CD4-positive, alpha-beta T cell treated with Interleukin-17A for 1 hour (primary cell): ENCODE measurements around the gene ZBTB7A.
A peak's percentile ranks its signal among the peaks of the same experiment; 100 is the strongest.

Source experiments
- DNase-seq: peaks from one replicate; pipeline ENCODE4 v3.0.0-alpha.2; 2020

Gene ZBTB7A

DNA sequence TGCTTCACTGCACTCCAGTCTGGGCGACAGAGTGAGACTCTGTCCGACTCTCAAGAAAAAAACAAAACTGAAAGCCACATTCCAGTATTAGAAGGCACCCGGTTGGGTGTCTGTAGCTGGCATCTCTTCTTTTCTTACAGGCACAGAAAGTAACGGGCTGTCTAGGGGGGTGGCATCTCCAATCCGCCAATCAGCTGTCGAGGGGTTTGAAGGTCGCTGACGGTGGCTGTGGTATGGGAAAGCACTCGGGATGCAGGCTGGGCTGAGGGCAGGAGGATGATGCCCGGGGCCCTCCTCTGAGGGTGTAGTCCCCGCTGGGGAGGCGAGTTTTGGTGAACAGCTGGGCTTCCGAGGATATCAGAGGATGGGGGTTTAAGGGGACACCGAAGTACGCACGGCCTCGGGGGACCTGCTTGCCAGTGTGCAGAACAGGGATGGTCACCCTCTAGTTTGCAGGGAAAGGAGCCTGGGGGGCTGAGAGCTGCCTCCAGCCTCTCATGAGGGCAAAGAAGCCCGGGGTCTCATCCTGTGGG lies 27.0 kb upstream of the ZBTB7A start:
- no peak for DNase-seq

DNA sequence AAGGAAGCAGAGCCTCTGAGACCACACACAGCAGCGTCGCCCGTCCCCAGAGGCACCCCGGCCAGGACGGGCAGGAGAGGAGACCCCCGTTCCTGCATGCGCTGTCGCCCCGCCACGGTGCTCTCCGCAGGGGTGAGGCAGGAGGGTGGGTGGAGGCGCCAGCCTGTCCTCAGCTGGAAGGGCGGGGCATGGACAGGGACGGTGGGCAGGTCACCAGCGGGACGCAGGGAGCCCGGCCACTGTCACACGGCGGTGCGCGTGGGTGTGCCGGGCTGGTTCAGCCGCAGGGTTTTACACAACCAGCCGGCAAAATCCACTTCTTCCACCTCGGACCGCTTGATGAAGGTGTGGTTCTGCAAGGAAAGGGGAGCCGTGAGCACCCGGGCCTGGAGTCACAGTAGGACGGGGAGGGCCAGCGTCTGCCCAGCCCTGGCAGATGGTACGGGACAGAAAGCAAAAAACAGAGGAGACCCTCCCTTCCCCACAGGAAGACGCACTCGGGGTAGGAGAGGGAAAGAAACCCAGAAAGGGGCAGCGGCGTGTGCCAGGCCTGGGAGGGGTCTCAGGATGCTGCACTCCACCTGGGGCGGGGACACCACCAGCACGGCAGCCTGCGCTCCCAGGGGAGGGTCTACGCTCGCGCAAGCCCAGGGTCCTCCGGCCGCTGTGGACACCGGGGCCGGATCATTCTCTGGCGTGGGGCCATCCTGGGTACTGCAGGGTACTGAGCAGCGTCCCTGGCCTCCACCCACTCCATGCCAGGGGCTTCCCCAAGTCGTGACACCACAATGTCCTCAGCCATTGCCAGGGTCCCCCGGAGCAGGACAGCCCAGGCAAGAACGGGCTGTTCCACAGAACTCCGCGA lies 23.9 kb upstream of the ZBTB7A start:
- DNase-seq, result no peak

DNA sequence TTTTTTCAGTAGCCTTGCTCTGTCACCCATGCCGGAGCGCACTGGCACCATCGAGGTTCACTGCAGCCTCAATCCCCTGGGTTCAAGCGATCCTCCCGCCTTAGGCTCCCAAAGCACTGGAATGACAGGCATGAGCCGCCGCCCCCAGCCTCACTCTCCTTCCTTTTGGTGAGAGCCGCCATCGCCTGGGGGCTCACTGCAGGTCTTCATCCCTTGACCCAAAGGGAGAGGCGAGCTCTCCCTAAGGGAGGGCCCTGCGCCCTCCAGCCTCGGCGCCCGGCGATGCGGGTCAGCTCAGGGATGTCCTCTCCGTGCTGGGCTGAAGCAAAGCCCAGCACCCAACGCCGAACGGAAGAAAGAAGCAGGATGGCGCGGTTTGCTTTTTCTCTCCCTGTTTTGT lies 23.2 kb upstream of the ZBTB7A start:
- DNase-seq, result no peak

DNA sequence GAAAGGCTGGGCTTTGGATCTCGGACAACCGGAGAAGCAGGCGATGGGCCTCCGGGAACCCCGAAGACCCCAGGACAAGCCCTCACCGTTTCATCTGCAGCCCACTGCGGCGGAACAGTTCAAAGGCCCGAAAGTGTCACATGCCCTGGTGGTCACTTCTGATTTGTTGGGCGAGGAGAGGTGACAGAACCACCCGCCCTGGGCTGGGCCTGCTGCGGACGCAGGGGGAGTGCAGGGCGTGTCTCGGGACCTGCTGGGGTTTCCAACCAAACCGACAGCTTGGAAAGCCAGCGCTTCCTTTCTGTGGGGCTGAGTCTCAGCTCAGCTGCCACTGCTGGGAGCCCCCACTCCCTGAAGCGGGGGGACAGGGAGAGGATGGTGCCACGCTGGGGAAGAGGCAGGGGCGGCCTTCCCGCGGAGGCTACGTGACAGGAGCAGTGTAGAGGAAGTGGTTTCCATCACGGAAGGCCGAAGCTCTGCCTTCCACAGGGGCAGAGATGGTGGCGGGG lies 22.8 kb upstream of the ZBTB7A start:
- DNase-seq, result peak; percentile 69

DNA sequence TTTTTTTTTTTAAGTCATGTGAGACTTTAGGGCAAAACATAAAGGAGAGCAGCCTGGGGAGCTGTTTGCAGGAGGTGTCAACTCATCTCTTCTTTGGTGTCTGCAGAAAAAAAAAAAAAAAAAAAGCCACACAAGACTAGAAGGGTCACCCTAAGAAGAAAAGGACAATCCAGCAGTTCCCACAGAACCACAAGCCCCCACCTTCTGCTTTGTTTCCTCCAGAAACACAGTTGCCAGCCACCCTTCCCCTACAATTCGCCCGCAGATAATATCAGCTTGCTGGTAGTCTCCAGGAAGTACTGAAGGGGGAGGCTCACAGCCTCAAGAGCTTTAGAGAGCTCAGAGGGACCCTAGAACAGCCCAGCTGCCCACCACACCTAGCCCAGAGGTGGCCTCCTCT lies 22.3 kb upstream of the ZBTB7A start:
- DNase-seq, result peak; percentile 81

DNA sequence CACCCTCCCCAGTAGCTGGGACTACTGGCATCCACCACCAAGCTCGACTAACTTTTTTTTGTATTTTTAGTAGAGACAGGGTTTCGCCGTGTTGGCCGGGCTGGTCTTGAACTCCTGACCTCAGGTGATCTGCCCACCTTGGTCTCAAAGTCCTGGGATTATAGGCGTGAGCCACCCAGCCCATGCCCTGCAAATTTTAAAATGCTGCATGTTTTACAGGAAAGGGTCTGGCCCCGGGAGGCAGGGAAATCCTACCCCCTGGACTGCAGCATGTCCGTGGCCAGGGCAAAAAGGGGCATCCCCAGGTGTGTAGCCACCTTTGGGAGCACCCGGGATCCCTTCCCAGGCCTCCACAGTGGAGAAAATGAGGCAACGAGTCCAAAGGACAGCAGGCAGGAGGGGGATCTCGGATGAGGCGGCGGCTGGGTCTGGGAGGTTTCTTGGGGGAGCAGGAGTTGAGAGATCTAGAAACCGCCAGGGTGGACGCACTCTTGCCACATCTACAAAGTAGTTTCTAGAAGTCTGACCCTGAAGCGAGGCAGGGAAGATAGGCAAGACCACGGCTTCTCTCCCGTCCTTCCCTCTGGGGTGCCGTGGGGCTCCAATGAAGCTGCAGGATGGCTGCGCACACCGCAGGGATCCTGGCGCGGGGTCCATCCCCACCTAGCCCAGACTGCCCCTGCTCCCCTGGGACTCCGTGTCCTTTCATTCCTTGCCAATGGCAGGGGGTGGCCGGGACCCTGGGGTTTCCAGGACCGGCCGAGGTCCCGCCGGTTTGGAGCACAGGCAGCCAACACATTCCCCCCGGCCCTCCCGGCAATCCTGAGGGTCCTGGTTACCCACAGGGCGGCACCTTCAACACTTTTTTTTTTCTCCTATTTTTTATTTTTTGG lies 21.3 kb upstream of the ZBTB7A start:
- DNase-seq, result no peak

DNA sequence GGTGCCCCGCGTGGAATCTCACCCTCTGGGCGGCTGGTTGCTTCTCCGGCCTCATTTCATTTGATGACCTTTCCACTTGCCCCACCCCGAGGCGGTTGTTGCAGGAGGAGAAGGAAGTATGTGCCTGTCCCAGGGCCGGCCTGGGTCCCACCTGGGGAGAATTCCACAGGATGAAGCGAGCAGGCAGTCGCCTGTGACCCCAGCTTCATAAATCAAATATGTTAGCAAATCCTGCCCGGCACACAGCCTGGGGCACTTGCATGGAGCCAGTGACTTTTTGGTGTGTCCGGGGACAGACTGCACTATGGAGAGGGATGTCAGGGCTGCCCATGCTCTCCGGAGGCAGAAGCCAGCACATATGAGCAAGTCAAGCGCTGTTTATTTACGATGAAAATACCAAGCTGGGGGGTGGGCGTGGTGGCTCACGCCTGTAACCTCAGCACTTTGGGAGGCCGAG lies 19.7 kb upstream of the ZBTB7A start:
- DNase-seq, result no peak

DNA sequence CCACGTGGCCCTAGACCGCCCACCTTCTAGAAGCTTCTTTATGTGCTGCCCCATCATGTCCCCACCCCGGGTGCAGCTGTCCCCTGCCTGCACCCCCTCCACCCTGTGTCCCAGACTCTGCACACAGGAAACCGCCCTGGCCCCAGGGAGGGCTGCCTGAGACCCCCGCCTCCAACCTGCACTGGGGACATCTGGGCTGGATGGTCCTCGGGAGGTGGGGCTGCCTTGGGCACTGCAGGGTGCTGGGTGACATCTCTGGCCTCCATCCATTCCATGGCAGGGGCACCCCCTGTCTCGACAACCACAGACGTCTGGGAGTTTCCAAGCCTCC lies 17.8 kb upstream of the ZBTB7A start:
- DNase-seq, result no peak

DNA sequence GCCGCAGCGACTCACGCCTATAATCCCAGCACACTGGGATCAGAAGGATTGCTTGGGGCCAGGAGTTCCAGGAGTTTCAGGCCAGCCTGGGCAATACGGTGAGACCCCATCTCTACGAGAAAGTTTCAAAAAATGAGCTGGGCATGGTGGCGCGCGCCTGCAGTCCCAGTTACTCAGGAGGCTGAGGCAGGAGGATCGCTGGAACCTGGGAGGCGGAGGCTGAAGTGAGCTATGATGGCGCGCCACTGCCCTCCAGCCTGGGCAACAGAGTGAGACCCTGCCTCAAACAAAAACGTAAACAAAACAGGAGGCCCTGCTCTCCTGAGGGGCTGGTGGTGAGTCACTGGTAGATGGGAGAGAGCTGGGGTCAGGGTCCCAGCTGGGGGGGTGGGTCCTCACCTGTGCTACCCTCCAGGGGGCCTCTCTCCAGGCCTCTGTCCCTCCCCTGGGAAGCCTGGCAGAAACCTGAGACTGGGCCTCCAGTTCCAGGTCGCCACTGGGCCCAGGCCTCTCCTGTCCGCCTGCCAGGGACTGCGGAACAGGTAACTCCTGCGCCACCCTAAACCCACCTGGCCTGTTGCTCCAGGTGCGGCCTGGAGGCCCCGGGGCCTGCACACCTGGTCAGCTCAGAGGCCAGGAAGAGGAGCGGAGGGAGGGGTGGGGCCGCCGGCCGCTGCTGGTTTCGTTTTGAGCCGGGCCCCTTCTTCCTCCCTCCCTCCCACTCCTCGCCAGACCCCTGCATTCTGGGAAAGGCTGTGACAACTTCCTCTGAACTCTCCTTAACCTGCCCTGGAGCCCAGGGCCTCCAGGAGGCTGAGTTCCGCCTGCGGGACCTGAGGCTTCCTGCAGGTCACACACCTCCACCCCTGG lies 17.2 kb upstream of the ZBTB7A start:
- DNase-seq, result peak; percentile 71

DNA sequence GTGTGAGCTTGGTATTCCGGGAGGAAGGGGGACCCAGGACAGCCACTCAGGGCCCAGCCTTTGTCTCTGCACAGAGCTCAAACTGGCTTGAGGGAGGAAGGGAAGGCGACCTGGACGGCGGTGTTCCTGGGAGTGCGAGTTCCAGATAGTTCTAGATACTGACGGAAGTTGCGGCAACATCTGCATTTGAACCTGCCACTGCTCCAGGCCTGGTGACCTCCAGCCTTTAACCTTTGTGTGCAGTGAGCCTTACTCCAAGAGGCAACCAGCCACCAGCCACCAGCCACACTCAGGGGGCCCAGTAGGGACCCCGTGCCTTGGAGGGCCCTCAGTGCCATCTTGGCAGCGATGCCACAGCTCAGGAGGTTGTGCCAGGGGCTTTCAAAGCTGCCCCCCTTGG lies 15.5 kb upstream of the ZBTB7A start:
- no peak for DNase-seq

DNA sequence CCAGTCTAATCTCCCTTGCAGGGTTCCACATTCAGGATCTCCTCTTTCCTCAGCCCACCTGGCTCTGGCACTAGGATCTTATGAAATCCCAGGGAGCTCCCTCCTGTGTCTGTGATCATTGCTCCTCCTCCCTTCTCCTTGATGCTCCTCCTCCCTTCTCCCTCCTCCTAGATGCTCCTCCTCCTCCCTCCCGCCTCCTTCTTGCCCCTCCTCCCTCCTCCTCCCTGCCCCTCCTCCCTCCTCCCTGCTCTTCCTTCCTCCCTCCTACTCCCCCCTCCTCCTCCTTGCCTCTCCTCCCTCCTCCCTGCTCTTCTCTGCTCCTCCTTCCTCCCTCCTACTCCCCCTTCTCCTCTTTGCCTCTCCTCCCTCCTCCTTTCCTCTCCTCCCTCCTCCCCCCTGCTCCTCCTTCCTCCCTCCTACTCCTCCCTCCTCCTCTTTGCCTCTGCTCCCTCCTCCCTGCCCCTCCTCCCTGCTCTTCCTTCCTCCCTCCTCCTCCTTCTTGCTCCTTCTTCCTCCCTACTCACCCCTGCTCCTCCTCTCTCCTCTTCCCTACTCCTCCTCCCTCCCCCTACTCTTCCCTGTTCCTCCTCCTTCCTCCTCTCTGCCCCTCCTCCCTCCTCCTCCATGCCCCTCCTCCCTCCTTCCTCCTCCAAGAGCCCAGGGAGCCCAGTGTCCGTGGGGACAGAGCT lies 14.9 kb upstream of the ZBTB7A start:
- DNase-seq, result no peak

DNA sequence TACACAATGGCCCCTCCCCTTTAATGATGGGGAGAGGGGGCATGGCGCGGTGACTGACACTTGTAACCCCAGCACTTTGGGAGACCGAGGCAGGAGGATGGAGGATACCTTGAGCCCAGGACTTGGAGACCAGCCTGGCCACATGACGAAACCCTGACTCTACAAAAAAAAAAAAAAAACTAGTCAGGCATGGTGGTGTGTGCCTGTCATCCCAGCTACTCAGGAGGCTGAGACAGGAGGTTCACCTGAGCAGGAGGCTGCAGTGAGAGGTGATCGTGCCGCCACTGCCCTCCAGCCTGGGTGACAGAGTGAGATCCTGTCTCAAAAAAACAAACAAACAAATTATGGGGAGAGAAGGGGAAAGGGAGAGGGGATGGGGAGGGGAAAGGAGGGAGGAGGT lies 13.8 kb upstream of the ZBTB7A start:
- no peak for DNase-seq

DNA sequence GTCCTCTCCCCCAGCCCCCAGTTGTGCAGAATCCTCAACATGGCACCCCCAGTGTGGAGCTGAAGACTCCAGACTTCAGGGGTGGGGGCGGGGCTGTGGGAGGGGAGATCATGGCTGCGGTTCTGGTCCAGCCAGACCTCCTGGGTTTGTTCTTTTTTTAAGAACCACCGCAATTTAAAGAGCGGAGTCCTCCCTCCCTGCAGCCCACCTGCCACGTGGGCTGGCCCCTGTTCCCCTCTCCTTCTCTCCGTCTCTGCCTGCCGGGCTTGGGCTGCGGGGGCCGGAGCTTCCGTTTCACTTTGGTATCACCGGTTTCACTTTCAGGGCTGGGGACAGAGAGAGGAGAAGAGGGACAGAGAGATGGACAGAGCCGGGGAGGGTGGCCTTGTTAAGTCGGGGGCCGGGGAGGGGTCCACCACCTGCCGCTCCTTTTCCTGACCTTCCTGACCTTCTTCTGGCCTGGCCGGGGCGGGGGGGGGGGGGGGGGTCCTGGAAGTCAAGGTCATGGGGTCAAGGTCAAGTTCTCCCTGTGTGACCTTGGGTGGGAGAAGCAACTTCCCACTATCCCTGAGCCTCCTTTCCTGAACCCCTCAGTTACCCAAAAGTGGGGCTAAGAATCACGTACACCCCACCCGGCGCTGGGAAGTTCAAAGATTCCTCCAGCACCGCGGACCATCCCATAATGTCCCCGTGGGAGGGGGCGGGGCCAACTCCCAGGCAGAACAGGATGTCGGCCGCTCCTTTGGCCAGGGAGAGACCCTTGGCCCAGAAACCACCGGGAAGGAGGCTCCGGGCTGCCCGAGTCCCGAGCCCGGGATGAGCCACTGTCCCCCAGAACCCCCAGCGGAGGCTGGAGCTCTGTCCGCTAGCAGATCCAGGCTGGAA lies 11.3 kb upstream of the ZBTB7A start:
- peak; percentile 56 for DNase-seq

DNA sequence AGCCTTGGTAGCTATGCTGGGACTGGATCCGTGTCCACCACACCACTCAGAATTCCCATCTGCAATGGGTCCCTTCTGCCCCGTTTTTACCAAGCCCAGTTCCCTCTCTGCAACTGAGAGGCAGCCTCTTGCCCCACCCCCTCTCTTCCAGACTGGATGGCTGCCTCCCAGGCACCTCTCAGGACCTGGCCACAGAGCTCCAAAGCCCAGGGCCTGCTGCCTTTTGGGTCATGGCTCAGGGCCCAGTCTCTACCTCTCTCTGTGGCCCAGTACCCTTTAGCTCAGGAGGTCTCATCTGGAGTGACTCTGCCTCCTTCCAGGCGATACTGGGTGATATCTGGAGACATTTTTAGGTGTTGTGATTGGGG lies 10.3 kb upstream of the ZBTB7A start:
- no peak for DNase-seq

DNA sequence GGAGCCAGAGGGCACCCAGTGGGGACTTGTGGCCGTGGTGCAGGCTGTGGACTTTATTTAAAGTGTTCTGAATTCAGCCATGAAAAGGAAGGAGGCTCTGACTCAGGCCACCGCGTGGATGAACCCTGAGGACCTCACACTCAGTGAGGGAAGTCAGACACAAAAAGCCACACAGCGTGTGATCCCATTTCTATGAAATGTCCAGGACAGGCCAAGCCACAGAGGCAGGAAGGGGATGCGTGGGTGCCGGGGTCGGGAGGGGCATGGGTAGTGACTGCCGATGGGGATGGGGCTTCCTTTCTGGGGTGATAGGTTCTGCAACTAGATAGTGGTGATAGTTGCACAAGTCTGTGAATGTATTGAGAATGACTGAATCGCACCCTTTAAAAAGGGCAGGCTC lies 8.7 kb upstream of the ZBTB7A start:
- no peak for DNase-seq

DNA sequence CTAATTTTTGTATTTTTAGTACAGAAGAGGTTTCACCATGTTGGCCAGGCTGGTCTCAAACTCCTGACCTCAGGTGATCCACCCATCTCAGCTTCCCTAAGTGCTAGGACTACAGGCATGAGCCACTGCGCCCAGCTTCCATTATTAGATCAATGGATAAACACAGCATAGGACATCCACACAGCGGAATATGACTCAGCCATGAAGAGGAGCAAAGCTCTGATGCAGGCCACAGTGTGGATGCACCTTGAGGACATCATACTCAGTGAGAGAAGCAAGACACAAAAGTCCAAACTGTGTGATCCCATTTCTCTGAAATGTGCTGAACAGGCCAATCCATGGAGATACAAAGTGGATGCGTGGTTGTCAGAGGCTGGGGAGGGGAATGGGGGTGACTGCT lies 4.9 kb upstream of the ZBTB7A start:
- no peak for DNase-seq

DNA sequence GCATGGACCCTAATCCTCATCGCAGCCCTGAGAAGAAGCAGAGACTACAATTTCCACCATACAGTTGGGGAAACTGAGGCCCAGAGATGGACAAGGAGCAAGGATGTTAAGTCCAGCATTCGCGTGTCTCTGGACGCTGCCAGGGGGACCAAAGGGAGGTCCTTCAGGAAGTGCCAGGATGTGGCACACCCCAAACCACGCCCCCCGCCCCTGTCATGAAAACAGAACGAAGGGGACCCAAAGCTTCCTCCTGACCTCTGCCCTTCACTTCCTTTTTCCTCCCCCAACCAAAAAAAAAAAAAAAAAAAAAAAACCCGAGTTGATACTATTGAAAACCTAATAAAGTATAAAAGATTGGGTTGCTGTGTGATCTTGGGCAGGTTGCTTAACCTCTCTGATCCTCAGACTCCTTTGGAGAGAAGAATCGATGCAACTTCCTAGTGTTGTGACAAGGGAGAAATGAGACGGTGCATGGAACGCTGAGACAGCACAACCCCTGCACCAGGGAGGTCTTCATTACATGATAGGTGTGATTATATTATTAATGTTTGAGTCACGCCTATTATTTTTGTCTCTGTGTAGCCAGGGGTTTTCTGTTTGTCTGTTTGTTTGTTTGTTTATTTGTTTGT lies 2.7 kb upstream of the ZBTB7A start:
- DNase-seq, result peak; percentile 72

DNA sequence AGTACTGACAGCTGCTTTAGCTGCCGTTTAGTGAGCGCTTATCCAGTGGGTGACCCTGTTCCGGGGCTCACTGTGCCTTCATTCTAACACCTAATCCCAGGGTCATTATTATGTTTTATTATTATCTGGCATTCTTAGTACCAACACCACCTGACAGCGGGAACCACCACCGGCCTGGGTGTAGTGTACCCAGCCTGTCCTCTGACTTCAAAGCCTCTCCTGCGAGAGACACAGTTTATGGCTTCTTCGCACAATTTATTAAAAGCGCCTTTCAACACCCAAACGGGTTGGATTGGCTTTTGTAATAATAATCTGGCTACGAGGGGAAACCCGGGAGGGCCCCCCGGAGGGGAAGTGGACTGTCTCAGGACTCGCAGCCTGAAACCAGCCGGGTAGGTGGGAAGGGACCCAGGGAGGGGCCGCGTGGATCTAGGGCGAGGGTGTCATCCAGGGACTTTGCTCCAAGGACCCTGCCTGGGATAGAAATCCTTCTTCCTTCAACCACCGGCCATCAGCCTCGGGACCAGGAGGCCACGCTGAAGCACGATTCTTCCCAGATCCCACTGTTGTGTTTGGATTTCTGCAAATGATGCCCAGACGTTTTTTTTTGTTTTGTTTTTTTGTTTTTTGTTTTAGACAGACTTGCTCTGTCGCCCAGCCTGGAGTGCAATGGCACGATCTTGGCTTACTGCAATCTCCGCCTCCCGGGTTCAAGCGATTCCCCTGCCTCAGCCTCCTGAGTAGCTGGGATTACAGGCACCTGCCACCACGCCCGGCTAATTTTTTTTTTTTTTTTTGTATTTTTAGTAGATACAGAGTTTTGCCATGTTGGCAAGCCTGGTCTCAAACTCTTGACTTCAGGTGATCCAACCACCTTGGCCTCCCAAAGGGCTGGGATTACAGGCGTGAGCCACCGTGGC lies 1.6 kb upstream of the ZBTB7A start:
- DNase-seq, result peak; percentile 45

DNA sequence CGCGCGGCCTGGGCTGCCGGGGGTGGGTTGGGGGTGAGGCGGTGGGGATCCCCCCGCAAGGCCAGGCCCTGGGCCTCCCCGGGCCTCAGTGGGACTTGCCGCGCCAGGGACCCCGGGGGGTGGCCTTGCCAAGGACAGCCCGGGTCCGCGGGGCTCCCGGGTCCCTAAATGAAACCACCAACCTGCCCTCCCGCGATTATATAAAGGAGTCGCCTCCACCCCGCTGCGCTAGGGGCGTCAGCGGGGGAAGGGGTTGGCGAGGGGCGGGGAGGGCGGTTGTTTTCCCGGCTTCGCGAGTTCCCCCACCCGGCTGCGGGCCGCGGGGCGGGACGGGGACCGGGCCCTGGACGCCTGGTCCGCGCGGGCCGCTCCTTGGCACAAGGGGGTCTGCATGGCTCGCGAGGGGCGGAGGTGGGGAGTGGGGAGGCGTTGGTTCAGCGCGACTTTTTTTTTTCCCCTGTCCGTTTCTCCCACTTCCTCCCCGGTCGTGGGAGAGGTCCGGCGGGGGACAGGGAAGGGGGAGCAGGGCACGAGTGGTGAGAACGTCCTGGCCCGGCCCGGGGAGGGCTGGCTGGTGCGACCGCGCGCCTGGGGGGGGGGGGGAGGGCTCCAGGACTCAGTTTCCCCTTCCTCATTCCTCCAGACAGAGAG lies 822 bp upstream of the ZBTB7A start:
- no peak for DNase-seq
